ENCODE measurements around the gene EYA2. TPM values are rescaled to one million over a fixed set of nuclear protein-coding genes. Genes with fewer than 3 reads are reported as not detected.

EYA2 gene
- total RNA-seq, 2 experiments from 2014 or later = not detected

DNA sequence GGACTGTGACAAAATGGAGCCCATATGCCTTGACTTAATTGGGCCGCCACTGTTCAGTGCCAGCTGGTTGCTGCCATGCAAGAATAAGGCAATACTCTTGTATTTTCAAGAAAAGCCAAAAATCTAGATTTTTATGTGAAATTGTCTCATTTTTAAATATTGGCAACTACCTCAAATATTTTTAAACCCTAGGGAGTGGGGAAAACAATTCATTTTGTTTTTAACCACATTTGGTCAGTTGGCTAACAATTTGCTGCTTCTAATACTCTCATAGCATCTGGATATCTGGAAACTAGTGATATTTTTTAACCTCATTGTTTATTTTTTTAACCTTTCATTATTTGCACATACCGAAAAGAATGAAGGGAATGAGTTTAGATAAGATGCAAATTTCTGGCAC is 91.0 kb downstream of the EYA2 start:
- TF ChIP-seq CTCF (IDR thresholded peaks at IDR 0.05) = no peak
- Mint-ChIP-seq H3K27me3 (peaks cover 25% of the 10 kb centered on the region), H3K4me1 (ENCODE audit: low read depth) (peaks cover 7% of the 10 kb centered on the region), H3K36me3 (ENCODE audit: low read depth) (no peaks in the 10 kb centered on the region), H3K9me3 (peaks cover 16% of the 10 kb centered on the region), H3K4me3 (no peak overlapping the region), H3K27ac (no peak overlapping the region)
- ChIA-PET CTCF (no interaction called here), POLR2A (interaction anchor here (0.6 kb wide), 1 partner anchor 88 kb away, joined by 3 read pairs; no protein-coding TSS in a partner anchor)
- intact Hi-C loops (cut with micrococcal nuclease) = no loop called here
- no peak for DNase-seq
- no peak for ATAC-seq

DNA sequence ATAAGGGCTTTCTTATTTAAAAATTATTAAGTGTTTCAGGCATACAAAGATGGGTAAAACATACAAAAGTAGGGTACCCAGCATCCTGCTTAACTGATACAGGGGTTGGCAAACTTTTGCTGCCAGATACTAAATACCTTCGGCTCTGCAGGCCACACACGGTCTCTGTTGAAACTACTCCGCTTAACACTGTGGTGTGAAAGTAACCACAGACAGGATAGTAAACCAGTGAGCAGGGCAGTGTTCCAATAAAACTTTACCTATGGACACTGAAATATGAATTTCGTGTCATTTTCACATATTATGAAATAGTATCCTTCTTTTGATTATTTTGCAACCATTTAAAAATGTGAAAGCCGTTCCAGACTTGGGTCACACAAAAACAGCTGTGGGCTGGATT is 92.4 kb downstream of the EYA2 start:
- intact Hi-C loops (cut with micrococcal nuclease) = no loop called here

GRCh38 chr20:46990017-46990595 is 95.5 kb downstream of the EYA2 start:
- ChIA-PET CTCF (interaction anchor here (1.5 kb wide), 1 partner anchor 10 kb away, joined by 4 read pairs; no protein-coding TSS in a partner anchor), POLR2A (no interaction called here)
- H3K4me3 Mint-ChIP-seq = no peak overlapping the region
- H3K36me3 Mint-ChIP-seq (ENCODE audit: low read depth) = no peaks in the 10 kb centered on the region
- H3K27me3 Mint-ChIP-seq = peaks cover 25% of the 10 kb centered on the region
- intact Hi-C loops (cut with micrococcal nuclease) = no loop called here
- H3K9me3 Mint-ChIP-seq = peaks cover under 1% of the 10 kb centered on the region
- no peak for TF ChIP-seq CTCF (IDR thresholded peaks at IDR 0.05)
- no peak overlapping the region for H3K27ac Mint-ChIP-seq
- peaks cover 20% of the 10 kb centered on the region for H3K4me1 Mint-ChIP-seq (ENCODE audit: low read depth)
- ATAC-seq (peak; percentile 69), DNase-seq (peak; percentile 66)

More for the DNA sequence above, 92.4 kb downstream of the EYA2 start:
- no peak for TF ChIP-seq CTCF (IDR thresholded peaks at IDR 0.05)
- Mint-ChIP-seq H3K4me3 (no peak overlapping the region), H3K9me3 (peaks cover 15% of the 10 kb centered on the region), H3K4me1 (ENCODE audit: low read depth) (peaks cover 9% of the 10 kb centered on the region), H3K27ac (no peak overlapping the region), H3K27me3 (peaks cover 28% of the 10 kb centered on the region), H3K36me3 (ENCODE audit: low read depth) (no peaks in the 10 kb centered on the region)
- ATAC-seq = no peak
- ChIA-PET POLR2A (no interaction called here), CTCF (no interaction called here)
- no peak for DNase-seq

- Mint-ChIP-seq H3K9me3 (no peaks in the 10 kb centered on the region), H3K4me3 (no peak overlapping the region), H3K27me3 (peaks cover 23% of the 10 kb centered on the region), H3K36me3 (ENCODE audit: low read depth) (no peaks in the 10 kb centered on the region), H3K27ac (no peak overlapping the region), H3K4me1 (ENCODE audit: low read depth) (peaks cover 20% of the 10 kb centered on the region)
- intact Hi-C loops (cut with micrococcal nuclease) = no loop called here
- ATAC-seq (no peak), DNase-seq (no peak)
- CTCF ChIA-PET = interaction anchor here (1.5 kb wide), 1 partner anchor 11 kb away, joined by 4 read pairs; no protein-coding TSS in a partner anchor
- no peak for TF ChIP-seq CTCF (IDR thresholded peaks at IDR 0.05)
- POLR2A ChIA-PET = no interaction called here
Measured at GRCh38 chr20:46990596-46991104, 96.0 kb downstream of the EYA2 start.

GRCh38 chr20:46991168-46991567 is 96.5 kb downstream of the EYA2 start:
- no peak for DNase-seq
- no peaks in the 10 kb centered on the region for H3K36me3 Mint-ChIP-seq (ENCODE audit: low read depth)
- no peaks in the 10 kb centered on the region for H3K9me3 Mint-ChIP-seq
- peaks cover 20% of the 10 kb centered on the region for H3K4me1 Mint-ChIP-seq (ENCODE audit: low read depth)
- ChIA-PET CTCF (no interaction called here), POLR2A (no interaction called here)
- H3K27me3 Mint-ChIP-seq = peaks cover 28% of the 10 kb centered on the region
- ATAC-seq = no peak
- TF ChIP-seq CTCF (IDR thresholded peaks at IDR 0.05) = no peak
- H3K27ac Mint-ChIP-seq = no peak overlapping the region
- H3K4me3 Mint-ChIP-seq = no peak overlapping the region
- intact Hi-C loops (cut with micrococcal nuclease) = no loop called here
